Cardiac muscle cell (in vitro differentiated cells and primary cell): ENCODE results near the gene C21orf58. TPM values are rescaled to one million over a fixed set of nuclear protein-coding genes. Genes with fewer than 3 reads are reported as not detected.

ENCODE experiments used
- DNase-seq, 2 donors: peaks; one replicate each; pipeline versions ENCODE4 v3.0.0 to v3.0.0-alpha.2; 2010 to 2017; ENCODE audit warnings: low read depth in 1 of 2, low spot score in 1 of 2
- H3K27ac ChIP-seq: fragments of 200-600 bp; sonication (generic); 2 replicates; pipeline ENCODE4 v1.5.1; 2016
- H3K27me3 ChIP-seq: fragments of 200-600 bp; sonication (generic); 2 replicates; pipeline ENCODE4 v1.6.0; 2016; ENCODE audit warnings: control low read depth
- H3K36me3 ChIP-seq: fragments of 200-600 bp; sonication (generic); 2 replicates; pipeline ENCODE4 v1.5.1; 2016; ENCODE audit warnings: control low read depth
- H3K4me1 ChIP-seq: fragments of 200-600 bp; sonication (generic); 2 replicates; pipeline ENCODE4 v1.8.1; 2017; ENCODE audit warnings: low read depth, mild to moderate bottlenecking, mixed run types
- H3K4me3 ChIP-seq: fragments of 200-600 bp; sonication (generic); 2 replicates; pipeline ENCODE4 v1.5.1; 2016; ENCODE audit warnings: mild to moderate bottlenecking
- H3K9me3 ChIP-seq: fragments of 200-600 bp; sonication (generic); 2 replicates; pipeline ENCODE4 v1.5.1; 2017; ENCODE audit warnings: low read depth, mild to moderate bottlenecking, control low read depth
- polyA plus RNA-seq: library from polyadenylated mRNA; unstranded; fragments of >200 nt; fragmentation: Nextera tagmentation; extraction: Ambion mirVana; gene quantifications from 2 replicates; pipeline ENCODE4 v1.2.1, GENCODE V29; 2016
- total RNA-seq: library from RNA; depleted of rRNA; stranded (reverse); fragments of >200 nt; gene quantifications from 2 replicates; pipeline ENCODE4 v1.2.3, GENCODE V29; 2016
- TF ChIP-seq, protein P1 (sequence below): IDR thresholded peaks from 2 replicates; pipeline ENCODE4 v1.5.1; 2012; ENCODE audit warnings: low read depth, mild to moderate bottlenecking, low read length

Gene C21orf58
- total and polyA plus RNA-seq, 2 experiments from 2014 or later, result 11.1 to 32.6 TPM

- Histone ChIP-seq H3K4me3 (peak overlapping the region; percentile 79), H3K4me1 (peaks cover 19% of the 10 kb centered on the region), H3K36me3 (peaks cover 18% of the 10 kb centered on the region), H3K27me3 (no peaks in the 10 kb centered on the region), H3K27ac (peak overlapping the region; percentile 97), H3K9me3 (no peaks in the 10 kb centered on the region)
- no peak for DNase-seq
- TF ChIP-seq, protein P1, sequence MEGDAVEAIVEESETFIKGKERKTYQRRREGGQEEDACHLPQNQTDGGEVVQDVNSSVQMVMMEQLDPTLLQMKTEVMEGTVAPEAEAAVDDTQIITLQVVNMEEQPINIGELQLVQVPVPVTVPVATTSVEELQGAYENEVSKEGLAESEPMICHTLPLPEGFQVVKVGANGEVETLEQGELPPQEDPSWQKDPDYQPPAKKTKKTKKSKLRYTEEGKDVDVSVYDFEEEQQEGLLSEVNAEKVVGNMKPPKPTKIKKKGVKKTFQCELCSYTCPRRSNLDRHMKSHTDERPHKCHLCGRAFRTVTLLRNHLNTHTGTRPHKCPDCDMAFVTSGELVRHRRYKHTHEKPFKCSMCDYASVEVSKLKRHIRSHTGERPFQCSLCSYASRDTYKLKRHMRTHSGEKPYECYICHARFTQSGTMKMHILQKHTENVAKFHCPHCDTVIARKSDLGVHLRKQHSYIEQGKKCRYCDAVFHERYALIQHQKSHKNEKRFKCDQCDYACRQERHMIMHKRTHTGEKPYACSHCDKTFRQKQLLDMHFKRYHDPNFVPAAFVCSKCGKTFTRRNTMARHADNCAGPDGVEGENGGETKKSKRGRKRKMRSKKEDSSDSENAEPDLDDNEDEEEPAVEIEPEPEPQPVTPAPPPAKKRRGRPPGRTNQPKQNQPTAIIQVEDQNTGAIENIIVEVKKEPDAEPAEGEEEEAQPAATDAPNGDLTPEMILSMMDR, result no peak
Measured at GRCh38 chr21:46284733-46285132, 38.9 kb downstream of the C21orf58 start.

- TF ChIP-seq, protein P1, result no peak
- no peak for DNase-seq
- Histone ChIP-seq H3K4me3 (no peak overlapping the region), H3K27me3 (no peaks in the 10 kb centered on the region), H3K27ac (no peak overlapping the region), H3K9me3 (no peaks in the 10 kb centered on the region), H3K4me1 (peaks cover 19% of the 10 kb centered on the region), H3K36me3 (peaks cover 21% of the 10 kb centered on the region)
Measured at GRCh38 chr21:46284077-46284644, 39.5 kb downstream of the C21orf58 start.

DNA sequence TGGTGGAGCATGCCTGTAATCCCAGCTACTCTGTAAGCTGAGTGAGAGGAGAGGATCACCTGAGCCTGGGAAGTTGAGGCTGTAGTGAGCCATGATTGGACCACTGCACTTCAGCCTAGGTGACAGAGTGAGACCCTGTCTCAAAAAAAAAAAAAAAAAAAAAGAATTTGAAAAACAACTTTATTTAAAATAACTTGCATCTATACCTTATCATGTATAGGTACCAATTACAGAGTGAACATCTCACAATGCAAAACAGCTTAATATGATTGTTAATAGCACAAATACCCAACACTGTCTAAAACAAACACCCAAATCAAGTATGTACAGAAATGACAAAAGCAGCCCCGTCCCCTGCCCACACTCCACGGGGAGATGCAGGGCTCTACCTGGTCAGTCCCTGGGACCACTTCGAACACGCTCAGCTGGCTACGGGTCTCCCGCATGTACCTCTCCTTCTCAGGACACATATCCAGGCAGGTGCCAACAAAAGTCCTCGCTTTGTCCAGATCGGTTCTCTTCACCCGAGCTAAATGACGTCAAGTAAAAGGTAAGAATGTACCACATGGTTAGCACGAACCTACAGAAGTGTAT is 48.8 kb downstream of the C21orf58 start:
- DNase-seq, result no peak
- Histone ChIP-seq H3K9me3 (no peaks in the 10 kb centered on the region), H3K4me3 (no peak overlapping the region), H3K27me3 (no peaks in the 10 kb centered on the region), H3K4me1 (no peaks in the 10 kb centered on the region), H3K36me3 (peaks cover 77% of the 10 kb centered on the region), H3K27ac (no peak overlapping the region)
- TF ChIP-seq, protein P1, result no peak

- H3K36me3 ChIP-seq, result peaks cover 83% of the 10 kb centered on the region
- no peaks in the 10 kb centered on the region for H3K9me3 ChIP-seq
- H3K4me1 ChIP-seq, result no peaks in the 10 kb centered on the region
- no peak overlapping the region for H3K27ac ChIP-seq
- TF ChIP-seq, protein P1, result no peak
- H3K4me3 ChIP-seq, result no peak overlapping the region
- no peaks in the 10 kb centered on the region for H3K27me3 ChIP-seq
- DNase-seq, result no peak
Measured at GRCh38 chr21:46273341-46273740, 50.3 kb downstream of the C21orf58 start.

GRCh38 chr21:46269466-46269865 is 54.2 kb downstream of the C21orf58 start:
- Histone ChIP-seq H3K4me1 (no peaks in the 10 kb centered on the region), H3K36me3 (peaks cover 72% of the 10 kb centered on the region), H3K4me3 (no peak overlapping the region), H3K9me3 (no peaks in the 10 kb centered on the region), H3K27me3 (no peaks in the 10 kb centered on the region), H3K27ac (no peak overlapping the region)
- TF ChIP-seq, protein P1, result no peak
- no peak for DNase-seq
